DOHH2 (cell line): ENCODE results near the gene ADAM11.

Source experiments
- CTCF ChIP-seq: fragments of 200-600 bp; sonication (generic); IDR thresholded peaks from one replicate; pipeline ENCODE4 v1.5.1; 2014; ENCODE audit warnings: antibody characterized with exemption, mild to moderate bottlenecking, low read depth, low read length; ENCODE audit not compliant: poor library complexity, severe bottlenecking
- EZH2phosphoT487 ChIP-seq: fragments of 200-600 bp; sonication (generic); IDR thresholded peaks from 2 replicates; pipeline ENCODE4 v1.6.1; 2017; ENCODE audit warnings: borderline replicate concordance, mild to moderate bottlenecking, antibody characterized with exemption, low read length, moderate library complexity, mixed read lengths

GRCh38 chr17:44830359-44831288 is 71.8 kb downstream of the ADAM11 start:
- TF ChIP-seq CTCF (no peak), EZH2phosphoT487 (no peak)
